ENCODE results near the gene NFKB1.
A peak's percentile ranks its signal among the peaks of the same experiment; 100 is the strongest.
"Not testable (repeated sequence)": the region's sequence is repeated elsewhere in the genome, so short reads cannot be mapped to it uniquely, and the experiment has no call there.

The NFKB1 gene

GRCh38 chr4:102616636-102617035, 115.5 kb downstream of the NFKB1 start:
- DNase-seq (ENCODE audit: low read depth) = no peak
- no peak overlapping the region for H3K4me3 ChIP-seq (replicated peaks; ENCODE audit: low read depth, low read length)

GRCh38 chr4:102619021-102619420, 117.9 kb downstream of the NFKB1 start:
- not testable (repeated sequence) for H3K4me3 ChIP-seq (replicated peaks; ENCODE audit: low read depth, low read length); DNase-seq (ENCODE audit: low read depth)

More at GRCh38 chr4:102616636-102617035, 115.5 kb downstream of the NFKB1 start:
- TF ChIP-seq CTCF (IDR thresholded peaks at IDR 0.05; ENCODE audit: low read length, missing control alignments) = no peak

GRCh38 chr4:102619776-102620631, 118.8 kb downstream of the NFKB1 start:
- not testable (repeated sequence) for H3K4me3 ChIP-seq (replicated peaks; ENCODE audit: low read depth, low read length); DNase-seq (ENCODE audit: low read depth)

GRCh38 chr4:102620697-102621497, 119.7 kb downstream of the NFKB1 start:
- peak; percentile 84 for DNase-seq (ENCODE audit: low read depth)
- H3K4me3 ChIP-seq (replicated peaks; ENCODE audit: low read depth, low read length) = peak overlapping the region; percentile 36
- TF ChIP-seq CTCF (IDR thresholded peaks at IDR 0.05; ENCODE audit: low read length, missing control alignments) = peak; percentile 62

GRCh38 chr4:102623622-102624021, 122.5 kb downstream of the NFKB1 start:
- TF ChIP-seq CTCF (IDR thresholded peaks at IDR 0.05; ENCODE audit: low read length, missing control alignments) = peak; percentile 30

GRCh38 chr4:102624505-102624904, 123.3 kb downstream of the NFKB1 start:
- no peak for DNase-seq (ENCODE audit: low read depth)
- no peak for TF ChIP-seq CTCF (IDR thresholded peaks at IDR 0.05; ENCODE audit: low read length, missing control alignments)
- H3K4me3 ChIP-seq (replicated peaks; ENCODE audit: low read depth, low read length) = no peak overlapping the region

More at GRCh38 chr4:102623622-102624021, 122.5 kb downstream of the NFKB1 start:
- DNase-seq (ENCODE audit: low read depth) = peak; percentile 71
- no peak overlapping the region for H3K4me3 ChIP-seq (replicated peaks; ENCODE audit: low read depth, low read length)

- TF ChIP-seq CTCF (IDR thresholded peaks at IDR 0.05; ENCODE audit: low read length, missing control alignments) = peak; percentile 53
- DNase-seq (ENCODE audit: low read depth) = peak; percentile 75
- H3K4me3 ChIP-seq (replicated peaks; ENCODE audit: low read depth, low read length) = no peak overlapping the region
These were observed 124.2 kb downstream of the NFKB1 start for GRCh38 chr4:102625232-102625930.

Data from fibroblast of pulmonary artery (primary cell).